MCF 10A (cell line): ENCODE measurements around the gene CDC25B. TPM values are rescaled to one million over a fixed set of nuclear protein-coding genes. Genes with fewer than 3 reads are reported as not detected.

ENCODE experiments used
- BruUV-seq: library from RNA; stranded (reverse); fragments of 400-500 nt; replicated peaks from 2 replicates; lab custom pipeline; 2021; lab: Mats Ljungman, UMichigan
- CTCF ChIA-PET: fragments of 300-600 bp; sonication (Branson Sonifier 250); formaldehyde crosslinking; extraction: SDS; loops from one replicate; lab custom pipeline; 2021; ENCODE audit warnings: antibody characterized with exemption, inconsistent platforms; lab: Yijun Ruan, JAX
- POLR2A ChIA-PET: fragments of 300-600, 350-650 bp; sonication (Branson Sonifier 250); formaldehyde crosslinking; extraction: SDS; loops from one replicate; lab custom pipeline; 2020; ENCODE audit warnings: antibody characterized with exemption, inconsistent platforms; lab: Yijun Ruan, JAX
- DNase-seq: peaks from one replicate; pipeline ENCODE4 v3.0.0-alpha.2; 2018; ENCODE audit not compliant: unreplicated experiment
- H3K27ac Mint-ChIP-seq: one replicate; pipeline ENCODE4 v1.8.0; 2022; ENCODE audit warnings: mild to moderate bottlenecking, low read depth, mixed read lengths; ENCODE audit not compliant: unreplicated experiment
- H3K27me3 Mint-ChIP-seq: one replicate; pipeline ENCODE4 v1.8.0; 2022; ENCODE audit warnings: mixed read lengths; ENCODE audit not compliant: insufficient read depth, unreplicated experiment
- H3K36me3 Mint-ChIP-seq: one replicate; pipeline ENCODE4 v1.8.0; 2022; ENCODE audit warnings: mild to moderate bottlenecking, moderate library complexity, mixed read lengths; ENCODE audit not compliant: insufficient read depth, unreplicated experiment
- H3K4me1 Mint-ChIP-seq: one replicate; pipeline ENCODE4 v1.8.0; 2022; ENCODE audit warnings: mixed read lengths; ENCODE audit not compliant: insufficient read depth, unreplicated experiment
- H3K4me3 Mint-ChIP-seq: one replicate; pipeline ENCODE4 v1.8.0; 2022; ENCODE audit warnings: mild to moderate bottlenecking, moderate library complexity, mixed read lengths; ENCODE audit not compliant: unreplicated experiment
- H3K9me3 Mint-ChIP-seq: one replicate; pipeline ENCODE4 v1.8.0; 2022; ENCODE audit warnings: mixed read lengths; ENCODE audit not compliant: unreplicated experiment
- intact Hi-C: fragments of 100-400 bp; cut with micrococcal nuclease; formaldehyde crosslinking; loops from 2 replicates; pipeline ENCODE4 v1.14.1; 2022
- total RNA-seq: library from RNA; stranded (reverse); gene quantifications from 2 replicates; pipeline ENCODE4 v1.2.3, GENCODE V29; 2022
- TF ChIP-seq, protein P1 (sequence below): fragments of 200-600 bp; IDR thresholded peaks from one replicate; pipeline ENCODE4 v1.8.0; 2022; ENCODE audit warnings: antibody characterized with exemption, mild to moderate bottlenecking; ENCODE audit not compliant: unreplicated experiment

CDC25B gene
- total RNA-seq, 1 experiment from 2014 or later, result 134 TPM

DNA sequence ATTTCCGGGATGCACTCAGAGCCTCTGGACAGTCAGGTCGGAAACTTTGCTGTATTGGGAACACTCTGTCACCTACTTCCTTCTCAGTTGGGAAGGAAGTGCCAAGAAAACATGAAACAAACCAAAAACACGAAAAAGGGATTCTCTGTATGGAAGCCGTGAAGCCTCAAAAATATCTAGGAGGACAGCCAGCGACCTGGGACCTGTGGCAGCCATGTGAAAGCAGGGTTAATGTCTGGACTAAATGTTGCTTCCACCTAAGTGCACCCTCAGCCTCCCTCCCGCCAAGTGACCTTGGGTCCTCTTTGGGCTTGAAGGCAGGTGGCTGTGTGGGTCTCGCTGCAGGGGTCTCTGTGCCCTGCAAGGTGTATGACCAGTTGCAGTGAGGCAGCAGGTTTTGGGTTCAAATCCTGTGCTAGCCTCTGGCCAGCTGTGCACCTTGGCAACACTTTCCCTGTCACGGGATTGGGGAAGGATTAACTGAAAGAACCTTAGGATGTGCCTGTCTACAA is 51.4 kb downstream of the CDC25B start:
- peaks cover 13% of the 10 kb centered on the region for H3K4me1 Mint-ChIP-seq
- peaks cover 39% of the 10 kb centered on the region for H3K36me3 Mint-ChIP-seq
- no peaks in the 10 kb centered on the region for H3K9me3 Mint-ChIP-seq
- intact Hi-C loops, result loop anchor here (2.0 kb wide), 1 partner anchor 27 kb away; the partner anchor contains the start of gene AP5S1
- TF ChIP-seq, protein P1, sequence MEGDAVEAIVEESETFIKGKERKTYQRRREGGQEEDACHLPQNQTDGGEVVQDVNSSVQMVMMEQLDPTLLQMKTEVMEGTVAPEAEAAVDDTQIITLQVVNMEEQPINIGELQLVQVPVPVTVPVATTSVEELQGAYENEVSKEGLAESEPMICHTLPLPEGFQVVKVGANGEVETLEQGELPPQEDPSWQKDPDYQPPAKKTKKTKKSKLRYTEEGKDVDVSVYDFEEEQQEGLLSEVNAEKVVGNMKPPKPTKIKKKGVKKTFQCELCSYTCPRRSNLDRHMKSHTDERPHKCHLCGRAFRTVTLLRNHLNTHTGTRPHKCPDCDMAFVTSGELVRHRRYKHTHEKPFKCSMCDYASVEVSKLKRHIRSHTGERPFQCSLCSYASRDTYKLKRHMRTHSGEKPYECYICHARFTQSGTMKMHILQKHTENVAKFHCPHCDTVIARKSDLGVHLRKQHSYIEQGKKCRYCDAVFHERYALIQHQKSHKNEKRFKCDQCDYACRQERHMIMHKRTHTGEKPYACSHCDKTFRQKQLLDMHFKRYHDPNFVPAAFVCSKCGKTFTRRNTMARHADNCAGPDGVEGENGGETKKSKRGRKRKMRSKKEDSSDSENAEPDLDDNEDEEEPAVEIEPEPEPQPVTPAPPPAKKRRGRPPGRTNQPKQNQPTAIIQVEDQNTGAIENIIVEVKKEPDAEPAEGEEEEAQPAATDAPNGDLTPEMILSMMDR, result no peak
- peak overlapping the region; percentile 83 for H3K4me3 Mint-ChIP-seq
- peak overlapping the region; percentile 83 for H3K27ac Mint-ChIP-seq
- BruUV-seq, result TSS peak; percentile 65
- ChIA-PET CTCF (interaction anchor here (0.6 to 0.9 kb wide), 2 partner anchors 11 to 312 kb away, joined by 3 to 4 read pairs; no protein-coding TSS in a partner anchor), POLR2A (interaction anchor here (0.7 to 2.1 kb wide), 11 partner anchors 9 to 233 kb away, joined by 3 to 29 read pairs (median 3); partner anchors contain the start of genes ADISSP, AP5S1 and CENPB)
- H3K27me3 Mint-ChIP-seq, result no peaks in the 10 kb centered on the region
- DNase-seq, result no peak

DNA sequence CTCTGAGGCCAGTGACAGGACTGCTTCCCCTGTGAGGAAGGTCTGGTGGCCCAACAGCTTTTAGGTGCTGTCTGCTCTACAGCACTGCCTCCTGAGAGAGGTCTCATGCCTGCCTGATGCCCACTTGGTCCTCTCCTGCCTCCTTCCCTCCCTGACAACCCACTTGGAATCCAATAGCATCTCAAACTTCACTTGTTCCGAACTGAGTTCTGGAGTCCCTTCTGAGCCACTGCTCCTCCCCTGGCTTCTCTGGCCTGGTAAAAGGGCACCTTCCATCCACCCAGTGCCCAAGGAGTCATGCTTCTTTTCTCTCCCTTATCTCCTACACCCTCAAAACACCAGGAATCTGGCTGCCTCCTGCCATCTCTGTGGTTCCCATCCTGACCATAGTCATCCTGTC is 52.5 kb downstream of the CDC25B start:
- TF ChIP-seq, protein P1, result no peak
- DNase-seq, result no peak
- CTCF ChIA-PET, result interaction anchor here (0.9 to 1.4 kb wide), 2 partner anchors 28 to 311 kb away, joined by 4 to 8 read pairs; partner anchors contain the start of gene AP5S1
- no peaks in the 10 kb centered on the region for H3K27me3 Mint-ChIP-seq
- no TSS peak for BruUV-seq
- POLR2A ChIA-PET, result interaction anchor here (1.2 to 2.1 kb wide), 4 partner anchors 11 to 62 kb away, joined by 3 to 29 read pairs (median 4); partner anchors contain the start of genes AP5S1 and CENPB
- H3K9me3 Mint-ChIP-seq, result no peaks in the 10 kb centered on the region
- H3K27ac Mint-ChIP-seq, result peak overlapping the region; percentile 30
- H3K4me3 Mint-ChIP-seq, result peak overlapping the region; percentile 83
- peaks cover 39% of the 10 kb centered on the region for H3K36me3 Mint-ChIP-seq
- peaks cover 13% of the 10 kb centered on the region for H3K4me1 Mint-ChIP-seq
- intact Hi-C loops, result no loop called here

DNA sequence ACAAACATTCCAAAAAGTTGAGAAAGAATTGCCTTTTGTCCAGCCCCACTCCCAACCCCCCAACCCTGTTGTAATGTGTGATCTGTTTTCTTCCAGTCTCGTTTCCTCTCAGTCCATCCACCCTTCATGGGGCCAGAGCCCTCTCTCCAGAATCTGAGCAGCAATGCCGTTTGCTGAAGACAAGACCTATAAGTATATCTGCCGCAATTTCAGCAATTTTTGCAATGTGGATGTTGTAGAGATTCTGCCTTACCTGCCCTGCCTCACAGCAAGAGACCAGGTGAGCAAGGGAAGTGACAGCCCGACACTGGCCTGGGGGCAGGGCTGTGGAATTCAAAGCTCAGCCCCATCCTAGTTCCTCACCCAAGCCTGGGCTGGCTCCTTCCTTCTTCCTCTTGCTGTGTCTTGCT is 58.4 kb downstream of the CDC25B start:
- ChIA-PET POLR2A (interaction anchor here (0.6 to 3.1 kb wide), 11 partner anchors 9 to 155 kb away, joined by 3 to 15 read pairs (median 6); partner anchors contain the start of genes ADISSP, AP5S1 and CENPB), CTCF (interaction anchor here (0.5 to 4.2 kb wide), 31 partner anchors 9 to 402 kb away, joined by 3 to 43 read pairs (median 4); partner anchors contain the start of genes AP5S1, CENPB and SPEF1)
- H3K27ac Mint-ChIP-seq, result no peak overlapping the region
- H3K4me1 Mint-ChIP-seq, result peaks cover 9% of the 10 kb centered on the region
- intact Hi-C loops, result loop anchor here (2.0 kb wide), 2 partner anchors 34 to 68 kb away; partner anchors contain the start of genes AP5S1 and CENPB
- H3K27me3 Mint-ChIP-seq, result no peaks in the 10 kb centered on the region
- no peak for DNase-seq
- peaks cover 85% of the 10 kb centered on the region for H3K36me3 Mint-ChIP-seq
- TF ChIP-seq, protein P1, result no peak
- BruUV-seq, result no TSS peak
- no peak overlapping the region for H3K4me3 Mint-ChIP-seq
- no peaks in the 10 kb centered on the region for H3K9me3 Mint-ChIP-seq

Other genes with a start within 250 kb of the CDC25B start
- gene GFRA4, start 132.9 kb upstream of the CDC25B start, total RNA-seq, result not detected in 2 replicates
- gene ADAM33, start 114.3 kb upstream of the CDC25B start, total RNA-seq, result not detected in 2 replicates
- gene SIGLEC1, start 83.7 kb upstream of the CDC25B start, total RNA-seq, result not detected in 2 replicates
- not detected in 2 replicates for gene HSPA12B, start 63.6 kb upstream of the CDC25B start, total RNA-seq
- gene ADISSP, start 28.6 kb upstream of the CDC25B start, total RNA-seq, result 37.8 and 58.8 TPM in 2 replicates
- 0.32 TPM in 1 of 2 replicates, not detected in the other for gene SPEF1, start 14.9 kb upstream of the CDC25B start, total RNA-seq
- 51.5 and 54.8 TPM in 2 replicates for gene CENPB, start 9.6 kb upstream of the CDC25B start, total RNA-seq
- 15.8 and 19.2 TPM in 2 replicates for gene AP5S1, start 24.2 kb downstream of the CDC25B start, total RNA-seq
- 31.7 and 39.7 TPM in 2 replicates for gene MAVS, start 50.5 kb downstream of the CDC25B start, total RNA-seq
- gene PANK2, start 93.1 kb downstream of the CDC25B start, total RNA-seq, result 29.2 and 32.8 TPM in 2 replicates
- gene RNF24, start 219.2 kb downstream of the CDC25B start, total RNA-seq, result 23.2 and 28.8 TPM in 2 replicates